Endothelial cell of umbilical vein (primary cell): ENCODE measurements around the gene CNTRL. TPM values are rescaled to one million over a fixed set of nuclear protein-coding genes. Genes with fewer than 3 reads are reported as not detected.

ENCODE experiments used
- BruUV-seq: library from RNA; stranded (reverse); fragments of 400-500 nt; replicated peaks from 2 replicates; lab custom pipeline; 2021; lab: Mats Ljungman, UMichigan
- CTCF ChIA-PET: fragments of 300-600, 350-600 bp; sonication (Branson Sonifier 250); formaldehyde crosslinking; loops from one replicate; lab custom pipeline; 2021; ENCODE audit warnings: antibody characterized with exemption, inconsistent platforms; lab: Charles Lee
- POLR2A ChIA-PET: fragments of 300-600, 350-600 bp; sonication (Branson Sonifier 250); formaldehyde crosslinking; loops from one replicate; lab custom pipeline; 2021; ENCODE audit warnings: antibody characterized with exemption, inconsistent platforms; lab: Charles Lee
- DNase-seq: peaks from one replicate; pipeline ENCODE4 v3.0.0-alpha.2; 2011; ENCODE audit warnings: low read depth, low spot score
- FAIRE-seq: peaks from 2 replicates; lab custom pipeline; 2011; peaks lifted over from hg19 to GRCh38; lab: Jason Lieb, UNC
- H2AFZ ChIP-seq: 2 replicates; pipeline ENCODE4 v1.6.0; 2012; ENCODE audit warnings: low read depth, low read length, control low read depth, inconsistent platforms
- H3K27ac ChIP-seq: 2 replicates; pipeline ENCODE4 v1.5.1; 2011; ENCODE audit warnings: low read depth, mild to moderate bottlenecking, control low read depth, low read length, moderate library complexity; ENCODE audit not compliant: insufficient read depth
- H3K27me3 ChIP-seq, 2 experiments: 2 replicates each; pipeline versions ENCODE4 v1.6.0 to v1.6.1; 2011; ENCODE audit warnings: low read length in 2 of 2, mixed read lengths in 1 of 2; ENCODE audit not compliant: control insufficient read depth in 2 of 2, insufficient read depth in 2 of 2
- H3K36me3 ChIP-seq, 2 experiments: 2 replicates in 1 of 2; 3 replicates in 1 of 2; pipeline ENCODE4 v1.5.1; 2011; ENCODE audit warnings: low read length in 2 of 2, mild to moderate bottlenecking in 1 of 2, moderate library complexity in 1 of 2; ENCODE audit not compliant: control insufficient read depth in 2 of 2, insufficient read depth in 2 of 2; ENCODE audit errors: extremely low read depth in 1 of 2
- H3K4me1 ChIP-seq: 3 replicates; pipeline ENCODE4 v1.5.1; 2011; ENCODE audit warnings: mild to moderate bottlenecking, low read length; ENCODE audit not compliant: control insufficient read depth, insufficient read depth; ENCODE audit errors: extremely low read depth
- H3K4me2 ChIP-seq: 2 replicates; pipeline ENCODE4 v1.6.1; 2011; ENCODE audit warnings: low read length, control low read depth, mixed read lengths; ENCODE audit not compliant: insufficient read depth
- H3K4me3 ChIP-seq, 3 experiments: fragments of 200-600 bp in 1 of 3; sonication (generic), shearing (Covaris generic) in 1 of 3; replicated peaks in 1 of 3; 2 replicates each; pipeline ENCODE4 v1.5.1; 2011 to 2016; ENCODE audit warnings: control low read depth in 3 of 3, low read length in 3 of 3, mild to moderate bottlenecking in 2 of 3, inconsistent platforms in 1 of 3, low read depth in 1 of 3, moderate library complexity in 1 of 3; ENCODE audit not compliant: insufficient read depth in 1 of 3
- H3K79me2 ChIP-seq: 2 replicates; pipeline ENCODE4 v1.6.0; 2012; ENCODE audit warnings: low read length, inconsistent platforms; ENCODE audit not compliant: control insufficient read depth, insufficient read depth
- H3K9ac ChIP-seq: replicated peaks from 2 replicates; pipeline ENCODE3; 2011; ENCODE audit warnings: low read length, control low read depth; ENCODE audit not compliant: insufficient read depth; ENCODE audit errors: extremely low read depth
- H3K9me1 ChIP-seq: replicated peaks from 3 replicates; pipeline ENCODE4 v1.6.0; 2011; ENCODE audit warnings: mild to moderate bottlenecking, low read length; ENCODE audit not compliant: control insufficient read depth, insufficient read depth; ENCODE audit errors: extremely low read depth
- H3K9me3 ChIP-seq: replicated peaks from 2 replicates; pipeline ENCODE4 v1.5.1; 2012; ENCODE audit warnings: low read length, inconsistent platforms; ENCODE audit not compliant: control insufficient read depth, insufficient read depth
- H4K20me1 ChIP-seq: replicated peaks from 2 replicates; pipeline ENCODE3; 2011; ENCODE audit warnings: mild to moderate bottlenecking, low read length; ENCODE audit not compliant: control insufficient read depth, insufficient read depth; ENCODE audit errors: extremely low read depth
- EZH2 ChIP-seq: IDR thresholded peaks from 2 replicates; pipeline ENCODE4 v1.6.1; 2012; ENCODE audit warnings: borderline replicate concordance, low read depth, mild to moderate bottlenecking, moderate library complexity, low read length, inconsistent platforms; ENCODE audit not compliant: severe bottlenecking
- FOS ChIP-seq: IDR thresholded peaks from 2 replicates; pipeline ENCODE4 v1.6.1; 2011; ENCODE audit warnings: mild to moderate bottlenecking, low read length, moderate library complexity, borderline replicate concordance; ENCODE audit not compliant: insufficient read depth
- GATA2 ChIP-seq: IDR thresholded peaks from 2 replicates; pipeline ENCODE4 v1.7.0; 2011; ENCODE audit warnings: low read depth, mild to moderate bottlenecking, moderate library complexity, mixed read lengths, low read length; ENCODE audit not compliant: insufficient read length, insufficient read depth
- JUN ChIP-seq: IDR thresholded peaks from 2 replicates; pipeline ENCODE4 v1.6.1; 2011; ENCODE audit warnings: borderline replicate concordance, low read depth; ENCODE audit not compliant: insufficient read length, insufficient read depth
- MYC ChIP-seq: IDR thresholded peaks from one replicate; pipeline ENCODE4 v1.6.1; 2011; ENCODE audit warnings: mild to moderate bottlenecking, low read depth, low read length
- POLR2A ChIP-seq: IDR thresholded peaks from 2 replicates; pipeline ENCODE4 v1.6.1; 2012; ENCODE audit warnings: low read depth, mild to moderate bottlenecking, control low read depth, low read length
- POLR2AphosphoS5 ChIP-seq: IDR thresholded peaks from 2 replicates; pipeline ENCODE4 v1.6.1; 2012; ENCODE audit warnings: low read depth, mild to moderate bottlenecking, control low read depth, low read length, moderate library complexity; ENCODE audit not compliant: insufficient read depth
- dilution Hi-C: fragments of 300-500 bp; cut with MboI; formaldehyde crosslinking; loops from one replicate; pipeline ENCODE4 v1.15.0; 2019; ENCODE audit warnings: low sequenced_read_pairs; ENCODE audit not compliant: extremely low pct_ligation_motif_present
- intact Hi-C: fragments of 100-400 bp; cut with micrococcal nuclease; formaldehyde crosslinking; loops from one replicate; pipeline ENCODE4 v1.10.0; 2022
- polyA plus RNA-seq, 4 experiments: library from polyadenylated mRNA; depleted of rRNA in 3 of 4; stranded (reverse) in 3 of 4; unstranded in 1 of 4; fragments of >200 nt; gene quantifications; 2 replicates each; pipeline versions ENCODE4 v1.2.1 to v1.2.3, GENCODE V29; 2011 to 2012; ENCODE audit warnings: missing spikeins in 1 of 4
- total RNA-seq: library from RNA; stranded (reverse); gene quantifications from 2 replicates; pipeline ENCODE4 v1.2.3, GENCODE V29; 2021
- TF ChIP-seq, protein P1 (sequence below), 2 donors: IDR thresholded peaks; 1 replicate in 1 of 2; 2 replicates in 1 of 2; pipeline ENCODE4 v1.5.1; 2011; ENCODE audit warnings: low read length in 2 of 2, mild to moderate bottlenecking in 2 of 2, moderate library complexity in 2 of 2, control low read depth in 1 of 2, inconsistent platforms in 1 of 2, low read depth in 1 of 2; ENCODE audit not compliant: insufficient read depth in 1 of 2; ENCODE audit errors: extremely low read depth in 1 of 2
- TF ChIP-seq, protein P2 (sequence below): IDR thresholded peaks from 2 replicates; pipeline ENCODE4 v1.6.1; 2011; ENCODE audit not compliant: insufficient read depth, insufficient read length

The CNTRL gene
- total and polyA plus RNA-seq, 2 donors (not counting 3 experiments of a cell fraction or from before 2014, with no cell fraction given), result 6.1 to 21.8 TPM

DNA sequence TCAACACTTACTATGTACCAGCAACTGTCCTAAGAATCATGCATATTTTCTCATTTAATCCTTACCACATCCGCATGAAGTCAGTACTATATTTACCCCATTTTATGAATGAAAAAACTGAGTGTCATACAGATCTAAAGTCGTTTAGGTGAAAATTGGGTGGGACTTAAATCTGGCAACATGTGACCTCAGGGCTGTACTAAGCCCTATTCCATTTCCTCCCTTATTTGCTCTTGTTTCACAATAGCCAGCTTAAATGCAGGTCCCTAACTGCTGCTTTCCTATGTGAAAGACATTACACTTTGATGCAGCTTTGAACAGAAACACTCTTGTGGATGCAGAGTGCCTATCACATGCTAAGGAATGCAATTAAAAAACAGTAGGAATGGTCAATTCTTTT lies 129.4 kb downstream of the CNTRL start:
- Histone ChIP-seq H2AFZ (no peak overlapping the region), H3K9me3 (no peaks in the 10 kb centered on the region), H3K9ac (no peak overlapping the region), H3K79me2 (peaks cover 25% of the 10 kb centered on the region), H4K20me1 (peaks cover 11% of the 10 kb centered on the region), H3K27me3 (no peaks in the 10 kb centered on the region), H3K9me1 (no peaks in the 10 kb centered on the region), H3K4me3 (no peak overlapping the region), H3K27ac (no peak overlapping the region), H3K36me3 (no peaks in the 10 kb centered on the region), H3K4me1 (peaks cover 18% of the 10 kb centered on the region), H3K4me2 (no peak overlapping the region)
- intact Hi-C loops, result no loop called here
- CTCF ChIA-PET, result interaction anchor here (2.9 kb wide), 1 partner anchor 9 kb away, joined by 12 read pairs; no protein-coding TSS in a partner anchor
- POLR2A ChIA-PET, result no interaction called here
- DNase-seq (no peak), FAIRE-seq (no peak)
- no TSS peak for BruUV-seq
- TF ChIP-seq JUN (no peak), POLR2A (no peak), POLR2AphosphoS5 (no peak), FOS (no peak), MYC (no peak), GATA2 (no peak), EZH2 (no peak)
- TF ChIP-seq, protein P1, sequence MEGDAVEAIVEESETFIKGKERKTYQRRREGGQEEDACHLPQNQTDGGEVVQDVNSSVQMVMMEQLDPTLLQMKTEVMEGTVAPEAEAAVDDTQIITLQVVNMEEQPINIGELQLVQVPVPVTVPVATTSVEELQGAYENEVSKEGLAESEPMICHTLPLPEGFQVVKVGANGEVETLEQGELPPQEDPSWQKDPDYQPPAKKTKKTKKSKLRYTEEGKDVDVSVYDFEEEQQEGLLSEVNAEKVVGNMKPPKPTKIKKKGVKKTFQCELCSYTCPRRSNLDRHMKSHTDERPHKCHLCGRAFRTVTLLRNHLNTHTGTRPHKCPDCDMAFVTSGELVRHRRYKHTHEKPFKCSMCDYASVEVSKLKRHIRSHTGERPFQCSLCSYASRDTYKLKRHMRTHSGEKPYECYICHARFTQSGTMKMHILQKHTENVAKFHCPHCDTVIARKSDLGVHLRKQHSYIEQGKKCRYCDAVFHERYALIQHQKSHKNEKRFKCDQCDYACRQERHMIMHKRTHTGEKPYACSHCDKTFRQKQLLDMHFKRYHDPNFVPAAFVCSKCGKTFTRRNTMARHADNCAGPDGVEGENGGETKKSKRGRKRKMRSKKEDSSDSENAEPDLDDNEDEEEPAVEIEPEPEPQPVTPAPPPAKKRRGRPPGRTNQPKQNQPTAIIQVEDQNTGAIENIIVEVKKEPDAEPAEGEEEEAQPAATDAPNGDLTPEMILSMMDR (IDR thresholded peaks at IDR 0.05; ENCODE audit: extremely low read depth in 1 of 2, insufficient read depth in 1 of 2, low read depth in 1 of 2, low read length in 2 of 2), result no peak
- TF ChIP-seq, protein P2, sequence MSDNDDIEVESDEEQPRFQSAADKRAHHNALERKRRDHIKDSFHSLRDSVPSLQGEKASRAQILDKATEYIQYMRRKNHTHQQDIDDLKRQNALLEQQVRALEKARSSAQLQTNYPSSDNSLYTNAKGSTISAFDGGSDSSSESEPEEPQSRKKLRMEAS, result no peak
- dilution Hi-C loops, result no loop called here
